Measurements from ENCODE around the gene SELENOK.
A peak's percentile ranks its signal among the peaks of the same experiment; 100 is the strongest.

Gene SELENOK

GRCh38 chr3:53902067-53902466 lies 10.4 kb upstream of the SELENOK start:
- CTCF ChIA-PET: no interaction called here
- POLR2A ChIA-PET (ENCODE audit: low non-redundant PET): no interaction called here
- no peak for TF ChIP-seq CTCF (conservative IDR thresholded peaks at IDR 0.05; ENCODE audit: low read depth)
- no peak for DNase-seq (ENCODE audit: low spot score)
- H3K27ac ChIP-seq: no peak overlapping the region

- H3K27ac ChIP-seq: no peak overlapping the region
- ChIA-PET CTCF (interaction anchor here (0.7 kb wide), 1 partner anchor 158 kb away, joined by 3 read pairs; no protein-coding TSS in a partner anchor), POLR2A (ENCODE audit: low non-redundant PET) (no interaction called here)
- DNase-seq (ENCODE audit: low spot score): no peak
- TF ChIP-seq CTCF (conservative IDR thresholded peaks at IDR 0.05; ENCODE audit: low read depth): no peak
Measured at GRCh38 chr3:53900666-53901331, 9.1 kb upstream of the SELENOK start.

GRCh38 chr3:53899750-53900149 lies 8.1 kb upstream of the SELENOK start:
- ChIA-PET CTCF (no interaction called here), POLR2A (ENCODE audit: low non-redundant PET) (no interaction called here)
- TF ChIP-seq CTCF (conservative IDR thresholded peaks at IDR 0.05; ENCODE audit: low read depth): no peak
- H3K27ac ChIP-seq: no peak overlapping the region
- no peak for DNase-seq (ENCODE audit: low spot score)

GRCh38 chr3:53892286-53892637 lies 603 bp upstream of the SELENOK start:
- no peak for DNase-seq (ENCODE audit: low spot score)
- no peak for TF ChIP-seq CTCF (conservative IDR thresholded peaks at IDR 0.05; ENCODE audit: low read depth)
- ChIA-PET CTCF (no interaction called here), POLR2A (ENCODE audit: low non-redundant PET) (no interaction called here)
- H3K27ac ChIP-seq: peak overlapping the region; percentile 77

- DNase-seq (ENCODE audit: low spot score): no peak
- TF ChIP-seq CTCF (conservative IDR thresholded peaks at IDR 0.05; ENCODE audit: low read depth): no peak
- POLR2A ChIA-PET (ENCODE audit: low non-redundant PET): no interaction called here
- CTCF ChIA-PET: no interaction called here
- H3K27ac ChIP-seq: peak overlapping the region; percentile 77
Measured at GRCh38 chr3:53890726-53891475, 758 bp downstream of the SELENOK start.

- ChIA-PET POLR2A (ENCODE audit: low non-redundant PET) (no interaction called here), CTCF (no interaction called here)
- no peak overlapping the region for H3K27ac ChIP-seq
- DNase-seq (ENCODE audit: low spot score): no peak
- no peak for TF ChIP-seq CTCF (conservative IDR thresholded peaks at IDR 0.05; ENCODE audit: low read depth)
Measured at GRCh38 chr3:53888232-53888631, 3.4 kb downstream of the SELENOK start.

All from RWPE1 (cell line).